HEK293 (cell line): ENCODE measurements around the gene IFNG.

ENCODE experiments used
- CTCF ChIA-PET: fragments of 350-600 bp; formaldehyde crosslinking; extraction: SDS; loops from one replicate; lab custom pipeline; 2021; ENCODE audit warnings: antibody characterized with exemption; lab: Yijun Ruan, JAX
- POLR2A ChIA-PET: fragments of 300-600 bp; formaldehyde crosslinking; extraction: SDS; loops from one replicate; lab custom pipeline; 2020; ENCODE audit warnings: antibody characterized with exemption, inconsistent platforms; lab: Yijun Ruan, JAX
- H3K27ac ChIP-seq: fragments of 200-500 bp; sonication (Bioruptor generic); 2 replicates; pipeline ENCODE4 v1.5.1; 2014; ENCODE audit warnings: low read depth, low read length, control low read depth, inconsistent platforms; ENCODE audit errors: extremely low read depth
- H3K36me3 ChIP-seq, 2 experiments: fragments of 200-500 bp in 1 of 2; sonication (Bioruptor generic) in 1 of 2; 1 replicate in 1 of 2; 2 replicates in 1 of 2; pipeline ENCODE4 v1.5.1; 2014 to 2017; ENCODE audit warnings: inconsistent platforms in 2 of 2, low read length in 2 of 2; ENCODE audit not compliant: control insufficient read depth in 2 of 2, insufficient read depth in 1 of 2
- H3K4me1 ChIP-seq: fragments of 200-500 bp; sonication (Bioruptor generic); 2 replicates; pipeline ENCODE4 v1.5.1; 2014; ENCODE audit warnings: mild to moderate bottlenecking, low read length, inconsistent platforms; ENCODE audit not compliant: control insufficient read depth, insufficient read depth
- H3K4me3 ChIP-seq: 2 replicates; pipeline ENCODE4 v1.5.1; 2011; ENCODE audit warnings: low read depth, mild to moderate bottlenecking, control low read depth, low read length, moderate library complexity
- H3K9me3 ChIP-seq: fragments of 200-500 bp; sonication (Bioruptor generic); 2 replicates; pipeline ENCODE4 v1.5.1; 2014; ENCODE audit warnings: low read depth, low read length, inconsistent platforms; ENCODE audit not compliant: control insufficient read depth, insufficient read depth
- PRDM10 ChIP-seq: fragments of 450-650 bp; formaldehyde crosslinking; IDR thresholded peaks from 2 replicates; pipeline ENCODE4 v1.5.1; 2016; ENCODE audit warnings: missing biosample characterization, missing genetic modification characterization
- ZBTB44 ChIP-seq: fragments of 450-650 bp; IDR thresholded peaks from 2 replicates; pipeline ENCODE4 v1.5.1; 2018; ENCODE audit warnings: missing biosample characterization, mild to moderate bottlenecking, missing genetic modification characterization
- ZNF18 ChIP-seq: fragments of 450-650 bp; formaldehyde crosslinking; IDR thresholded peaks from 2 replicates; pipeline ENCODE4 v1.5.1; 2016; ENCODE audit warnings: missing biosample characterization, missing genetic modification characterization
- ZNF274 ChIP-seq, 2 experiments: fragments of 200-500 bp in 1 of 2; fragments of 450-650 bp in 1 of 2; sonication (Bioruptor generic) in 1 of 2; formaldehyde crosslinking in 1 of 2; IDR thresholded peaks; 2 replicates each; pipeline versions ENCODE4 v1.5.1 to v1.6.1; 2014 to 2016; ENCODE audit warnings: borderline replicate concordance in 1 of 2, inconsistent platforms in 1 of 2, low read length in 1 of 2, missing biosample characterization in 1 of 2, missing genetic modification characterization in 1 of 2
- ZNF280C ChIP-seq: fragments of 450-650 bp; formaldehyde crosslinking; IDR thresholded peaks from 2 replicates; pipeline ENCODE4 v1.5.1; 2016; ENCODE audit warnings: missing biosample characterization, missing genetic modification characterization
- ZNF362 ChIP-seq: fragments of 450-650 bp; formaldehyde crosslinking; IDR thresholded peaks from 2 replicates; pipeline ENCODE4 v1.5.1; 2016; ENCODE audit warnings: missing biosample characterization, missing genetic modification characterization
- ZNF501 ChIP-seq: fragments of 450-650 bp; formaldehyde crosslinking; IDR thresholded peaks from 2 replicates; pipeline ENCODE4 v1.5.1; 2016; ENCODE audit warnings: missing biosample characterization, missing genetic modification characterization
- ZNF558 ChIP-seq: fragments of 450-650 bp; formaldehyde crosslinking; IDR thresholded peaks from 2 replicates; pipeline ENCODE4 v1.5.1; 2016; ENCODE audit warnings: missing biosample characterization, missing genetic modification characterization
- ZNF654 ChIP-seq: fragments of 450-650 bp; formaldehyde crosslinking; IDR thresholded peaks from 2 replicates; pipeline ENCODE4 v1.5.1; 2016; ENCODE audit warnings: low read depth, missing biosample characterization, missing genetic modification characterization
- ZNF664 ChIP-seq: fragments of 450-650 bp; formaldehyde crosslinking; IDR thresholded peaks from 2 replicates; pipeline ENCODE4 v1.5.1; 2016; ENCODE audit warnings: missing biosample characterization, missing genetic modification characterization
- ZNF791 ChIP-seq: fragments of 450-650 bp; formaldehyde crosslinking; IDR thresholded peaks from 2 replicates; pipeline ENCODE4 v1.5.1; 2016; ENCODE audit warnings: missing biosample characterization, missing genetic modification characterization

IFNG gene

GRCh38 chr12:68140556-68140955 lies 19.0 kb downstream of the IFNG start:
- H3K4me1 ChIP-seq: no peaks in the 10 kb centered on the region
- TF ChIP-seq ZNF18 (tag by site-specific recombination) (no peak), ZNF501 (tag by site-specific recombination) (no peak), ZNF558 (no peak), ZNF362 (tag by site-specific recombination) (no peak), ZBTB44 (tag by site-specific recombination) (no peak), ZNF274 (IDR thresholded peaks at IDR 0.05; ENCODE audit: low read length) (no peak), ZNF274 (tag by site-specific recombination; IDR thresholded peaks at IDR 0.05; ENCODE audit: borderline replicate concordance) (no peak), ZNF280C (tag by site-specific recombination) (no peak), PRDM10 (tag by site-specific recombination) (no peak), ZNF664 (tag by site-specific recombination) (no peak), ZNF791 (tag by site-specific recombination) (no peak)
- no peaks in the 10 kb centered on the region for H3K36me3 ChIP-seq
- no peak overlapping the region for H3K4me3 ChIP-seq
- ChIA-PET CTCF (no interaction called here), POLR2A (no interaction called here)
- H3K9me3 ChIP-seq: no peaks in the 10 kb centered on the region
- no peak overlapping the region for H3K27ac ChIP-seq

- H3K27ac ChIP-seq: no peak overlapping the region
- H3K4me3 ChIP-seq: no peak overlapping the region
- H3K4me1 ChIP-seq: no peaks in the 10 kb centered on the region
- H3K9me3 ChIP-seq: no peaks in the 10 kb centered on the region
- TF ChIP-seq ZNF654 (tag by site-specific recombination): no peak
- ChIA-PET POLR2A (no interaction called here), CTCF (no interaction called here)
- no peaks in the 10 kb centered on the region for H3K36me3 ChIP-seq
These were observed 19.6 kb downstream of the IFNG start for GRCh38 chr12:68139941-68140340.
